ENCODE measurements around the gene FAM193B. TPM values are rescaled to one million over a fixed set of nuclear protein-coding genes. Genes with fewer than 3 reads are reported as not detected.

The FAM193B gene
- total and polyA plus RNA-seq, 10 donors: 86.9 to 364 (median 134) TPM

GRCh38 chr5:177523711-177524538 lies 30.4 kb downstream of the FAM193B start:
- Histone ChIP-seq H3K9me3 (no peaks in the 10 kb centered on the region), H3K4me1 (peaks cover under 1 to 33% (median 10%) of the 10 kb centered on the region in 6 donors), H3K27ac (no peak overlapping the region), H3K4me3 (no peak overlapping the region), H3K36me3 (peaks cover 0 to 99% (median 91%) of the 10 kb centered on the region in 6 donors), H3K27me3 (replicated peaks in 1 of 7) (no peaks in the 10 kb centered on the region)
- 95 to 100% (median 97%) methylated on average over 8 to 19 of the region's 19 CpGs for WGBS, 5 donors
- DNase-seq: peak; percentile 58
- intact Hi-C loops (cut with DNase I; ENCODE audit: low total_unique reads): no loop called here
- no peak for TF ChIP-seq CTCF (IDR thresholded peaks at IDR 0.05 in 8 of 11, conservative IDR thresholded peaks at IDR 0.05 in 3 of 11)
- no peak for TF ChIP-seq POLR2A (IDR thresholded peaks at IDR 0.05)
- peak in 1 of 3 donors; percentile 56 for TF ChIP-seq POLR2AphosphoS5 (IDR thresholded peaks at IDR 0.05)

- WGBS, 5 donors: 69 to 100% (median 79%) methylated on average over 1 to 2 of the region's 2 CpGs
- peak; percentile 64 for DNase-seq
- intact Hi-C loops (cut with DNase I; ENCODE audit: low total_unique reads): no loop called here
- Histone ChIP-seq H3K36me3 (peaks cover 0 to 70% (median 63%) of the 10 kb centered on the region in 6 donors), H3K27ac (peak overlapping the region in 2 of 8 donors; percentile 22 to 35), H3K4me3 (no peak overlapping the region), H3K9me3 (no peaks in the 10 kb centered on the region), H3K27me3 (replicated peaks in 1 of 7) (no peaks in the 10 kb centered on the region), H3K4me1 (peaks cover 5 to 48% (median 19%) of the 10 kb centered on the region in 6 donors)
- TF ChIP-seq CTCF (IDR thresholded peaks at IDR 0.05 in 8 of 11, conservative IDR thresholded peaks at IDR 0.05 in 3 of 11) (no peak), POLR2AphosphoS5 (IDR thresholded peaks at IDR 0.05) (no peak), POLR2A (IDR thresholded peaks at IDR 0.05) (no peak)
Measured at GRCh38 chr5:177520916-177521513, 33.3 kb downstream of the FAM193B start.

GRCh38 chr5:177520271-177520670 lies 34.1 kb downstream of the FAM193B start:
- WGBS, 5 donors: 93 to 99% (median 95%) methylated on average over 3 of the region's 3 CpGs
- Histone ChIP-seq H3K4me1 (peaks cover 10 to 55% (median 26%) of the 10 kb centered on the region in 6 donors), H3K27ac (no peak overlapping the region), H3K9me3 (no peaks in the 10 kb centered on the region), H3K27me3 (replicated peaks in 1 of 7) (no peaks in the 10 kb centered on the region), H3K36me3 (peaks cover 0 to 69% (median 60%) of the 10 kb centered on the region in 6 donors), H3K4me3 (no peak overlapping the region)
- intact Hi-C loops (cut with DNase I; ENCODE audit: low total_unique reads): no loop called here
- TF ChIP-seq CTCF (IDR thresholded peaks at IDR 0.05 in 8 of 11, conservative IDR thresholded peaks at IDR 0.05 in 3 of 11): no peak
- TF ChIP-seq POLR2AphosphoS5 (IDR thresholded peaks at IDR 0.05): no peak
- TF ChIP-seq POLR2A (IDR thresholded peaks at IDR 0.05): no peak
- DNase-seq: peak; percentile 61
